H1 (cell line): ENCODE data around the gene RNF125. TPM values are rescaled to one million over a fixed set of nuclear protein-coding genes. Genes with fewer than 3 reads are reported as not detected.

Experiments
- GTF2F1 ChIP-seq: IDR thresholded peaks from 2 replicates; pipeline ENCODE4 v1.6.1; 2012; ENCODE audit warnings: low read depth, low read length, improper control_type of control experiment, borderline replicate concordance
- RXRA ChIP-seq: IDR thresholded peaks from 2 replicates; pipeline ENCODE4 v1.6.1; 2011; ENCODE audit warnings: low read depth, mild to moderate bottlenecking, low read length, moderate library complexity; ENCODE audit not compliant: insufficient read depth
- SUZ12 ChIP-seq: fragments of 200-600 bp; sonication (generic); IDR thresholded peaks from 2 replicates; pipeline ENCODE4 v1.6.1; 2012; ENCODE audit warnings: mild to moderate bottlenecking, inconsistent platforms, low read length, moderate library complexity, mixed read lengths
- ZNF274 ChIP-seq: IDR thresholded peaks from 2 replicates; pipeline ENCODE4 v1.7.0; 2012; ENCODE audit warnings: low read length, borderline replicate concordance; ENCODE audit errors: extremely low read depth
- polyA plus RNA-seq, 7 experiments: library from polyadenylated mRNA; depleted of rRNA in 3 of 7; stranded (reverse) in 5 of 7; unstranded in 2 of 7; fragments of >200 nt in 5 of 7; fragments of 200-250 nt in 2 of 7; gene quantifications; 1 replicate in 5 of 7; 2 replicates in 1 of 7; 4 replicates in 1 of 7; pipeline versions ENCODE4 v1.2.1 to v1.2.3, GENCODE V29; 2011 to 2013; ENCODE audit warnings: missing spikeins in 2 of 7, mixed read lengths in 2 of 7
- total RNA-seq: library from RNA; stranded (reverse); fragmentation: NEBNext Ultra II Directional; extraction: Animal tissue kit (Norgen Biotek cat#: 25700); gene quantifications from 2 replicates; pipeline ENCODE4 v1.2.1, GENCODE V29; 2021
- TF ChIP-seq, protein P1 (sequence below): fragments of 300-600 bp; sonication (generic); IDR thresholded peaks from 2 replicates; pipeline ENCODE4 v1.7.1; 2012; ENCODE audit warnings: low read length, moderate library complexity, mild to moderate bottlenecking, inconsistent platforms; ENCODE audit not compliant: insufficient replicate concordance

RNF125 gene
- total and polyA plus RNA-seq, 2 of the 8 experiments (the other 6 are each of a cell fraction or from before 2014, with no cell fraction given) = 14.3 to 15.2 TPM

DNA sequence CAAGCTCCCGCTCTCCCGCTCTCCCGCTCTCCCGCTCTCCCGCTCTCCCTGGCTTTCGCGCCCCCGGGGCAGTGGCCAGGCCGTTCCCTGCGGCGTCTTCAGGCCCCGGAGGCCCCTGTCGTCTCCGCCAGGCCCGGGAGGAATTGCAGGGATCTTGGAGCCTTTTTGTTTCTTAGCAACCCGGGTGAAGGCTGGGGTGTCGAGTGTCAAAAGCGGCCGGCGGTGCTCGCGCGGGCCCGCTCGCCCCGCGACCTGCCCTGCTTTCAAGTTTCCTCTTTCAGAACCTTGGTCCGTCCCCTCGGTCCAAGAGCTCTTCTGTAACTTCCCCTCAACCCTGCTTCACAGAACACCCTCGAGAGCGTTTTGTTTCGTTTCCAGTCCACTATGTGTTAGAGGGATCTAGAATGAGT, 74.5 kb downstream of the RNF125 start (continued):
- TF ChIP-seq GTF2F1 = no peak
- no peak for TF ChIP-seq SUZ12
- TF ChIP-seq, protein P1, sequence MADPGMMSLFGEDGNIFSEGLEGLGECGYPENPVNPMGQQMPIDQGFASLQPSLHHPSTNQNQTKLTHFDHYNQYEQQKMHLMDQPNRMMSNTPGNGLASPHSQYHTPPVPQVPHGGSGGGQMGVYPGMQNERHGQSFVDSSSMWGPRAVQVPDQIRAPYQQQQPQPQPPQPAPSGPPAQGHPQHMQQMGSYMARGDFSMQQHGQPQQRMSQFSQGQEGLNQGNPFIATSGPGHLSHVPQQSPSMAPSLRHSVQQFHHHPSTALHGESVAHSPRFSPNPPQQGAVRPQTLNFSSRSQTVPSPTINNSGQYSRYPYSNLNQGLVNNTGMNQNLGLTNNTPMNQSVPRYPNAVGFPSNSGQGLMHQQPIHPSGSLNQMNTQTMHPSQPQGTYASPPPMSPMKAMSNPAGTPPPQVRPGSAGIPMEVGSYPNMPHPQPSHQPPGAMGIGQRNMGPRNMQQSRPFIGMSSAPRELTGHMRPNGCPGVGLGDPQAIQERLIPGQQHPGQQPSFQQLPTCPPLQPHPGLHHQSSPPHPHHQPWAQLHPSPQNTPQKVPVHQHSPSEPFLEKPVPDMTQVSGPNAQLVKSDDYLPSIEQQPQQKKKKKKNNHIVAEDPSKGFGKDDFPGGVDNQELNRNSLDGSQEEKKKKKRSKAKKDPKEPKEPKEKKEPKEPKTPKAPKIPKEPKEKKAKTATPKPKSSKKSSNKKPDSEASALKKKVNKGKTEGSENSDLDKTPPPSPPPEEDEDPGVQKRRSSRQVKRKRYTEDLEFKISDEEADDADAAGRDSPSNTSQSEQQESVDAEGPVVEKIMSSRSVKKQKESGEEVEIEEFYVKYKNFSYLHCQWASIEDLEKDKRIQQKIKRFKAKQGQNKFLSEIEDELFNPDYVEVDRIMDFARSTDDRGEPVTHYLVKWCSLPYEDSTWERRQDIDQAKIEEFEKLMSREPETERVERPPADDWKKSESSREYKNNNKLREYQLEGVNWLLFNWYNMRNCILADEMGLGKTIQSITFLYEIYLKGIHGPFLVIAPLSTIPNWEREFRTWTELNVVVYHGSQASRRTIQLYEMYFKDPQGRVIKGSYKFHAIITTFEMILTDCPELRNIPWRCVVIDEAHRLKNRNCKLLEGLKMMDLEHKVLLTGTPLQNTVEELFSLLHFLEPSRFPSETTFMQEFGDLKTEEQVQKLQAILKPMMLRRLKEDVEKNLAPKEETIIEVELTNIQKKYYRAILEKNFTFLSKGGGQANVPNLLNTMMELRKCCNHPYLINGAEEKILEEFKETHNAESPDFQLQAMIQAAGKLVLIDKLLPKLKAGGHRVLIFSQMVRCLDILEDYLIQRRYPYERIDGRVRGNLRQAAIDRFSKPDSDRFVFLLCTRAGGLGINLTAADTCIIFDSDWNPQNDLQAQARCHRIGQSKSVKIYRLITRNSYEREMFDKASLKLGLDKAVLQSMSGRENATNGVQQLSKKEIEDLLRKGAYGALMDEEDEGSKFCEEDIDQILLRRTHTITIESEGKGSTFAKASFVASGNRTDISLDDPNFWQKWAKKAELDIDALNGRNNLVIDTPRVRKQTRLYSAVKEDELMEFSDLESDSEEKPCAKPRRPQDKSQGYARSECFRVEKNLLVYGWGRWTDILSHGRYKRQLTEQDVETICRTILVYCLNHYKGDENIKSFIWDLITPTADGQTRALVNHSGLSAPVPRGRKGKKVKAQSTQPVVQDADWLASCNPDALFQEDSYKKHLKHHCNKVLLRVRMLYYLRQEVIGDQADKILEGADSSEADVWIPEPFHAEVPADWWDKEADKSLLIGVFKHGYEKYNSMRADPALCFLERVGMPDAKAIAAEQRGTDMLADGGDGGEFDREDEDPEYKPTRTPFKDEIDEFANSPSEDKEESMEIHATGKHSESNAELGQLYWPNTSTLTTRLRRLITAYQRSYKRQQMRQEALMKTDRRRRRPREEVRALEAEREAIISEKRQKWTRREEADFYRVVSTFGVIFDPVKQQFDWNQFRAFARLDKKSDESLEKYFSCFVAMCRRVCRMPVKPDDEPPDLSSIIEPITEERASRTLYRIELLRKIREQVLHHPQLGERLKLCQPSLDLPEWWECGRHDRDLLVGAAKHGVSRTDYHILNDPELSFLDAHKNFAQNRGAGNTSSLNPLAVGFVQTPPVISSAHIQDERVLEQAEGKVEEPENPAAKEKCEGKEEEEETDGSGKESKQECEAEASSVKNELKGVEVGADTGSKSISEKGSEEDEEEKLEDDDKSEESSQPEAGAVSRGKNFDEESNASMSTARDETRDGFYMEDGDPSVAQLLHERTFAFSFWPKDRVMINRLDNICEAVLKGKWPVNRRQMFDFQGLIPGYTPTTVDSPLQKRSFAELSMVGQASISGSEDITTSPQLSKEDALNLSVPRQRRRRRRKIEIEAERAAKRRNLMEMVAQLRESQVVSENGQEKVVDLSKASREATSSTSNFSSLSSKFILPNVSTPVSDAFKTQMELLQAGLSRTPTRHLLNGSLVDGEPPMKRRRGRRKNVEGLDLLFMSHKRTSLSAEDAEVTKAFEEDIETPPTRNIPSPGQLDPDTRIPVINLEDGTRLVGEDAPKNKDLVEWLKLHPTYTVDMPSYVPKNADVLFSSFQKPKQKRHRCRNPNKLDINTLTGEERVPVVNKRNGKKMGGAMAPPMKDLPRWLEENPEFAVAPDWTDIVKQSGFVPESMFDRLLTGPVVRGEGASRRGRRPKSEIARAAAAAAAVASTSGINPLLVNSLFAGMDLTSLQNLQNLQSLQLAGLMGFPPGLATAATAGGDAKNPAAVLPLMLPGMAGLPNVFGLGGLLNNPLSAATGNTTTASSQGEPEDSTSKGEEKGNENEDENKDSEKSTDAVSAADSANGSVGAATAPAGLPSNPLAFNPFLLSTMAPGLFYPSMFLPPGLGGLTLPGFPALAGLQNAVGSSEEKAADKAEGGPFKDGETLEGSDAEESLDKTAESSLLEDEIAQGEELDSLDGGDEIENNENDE = no peak
- TF ChIP-seq RXRA = no peak
- TF ChIP-seq ZNF274 = no peak
